GM12892 (cell line): Measurements from ENCODE around the gene TNNT3.

Source experiments
- POLR2A ChIP-seq: IDR thresholded peaks from 2 replicates; pipeline ENCODE4 v1.6.1; 2011; ENCODE audit warnings: low read depth, low read length, control low read depth
- POLR2AphosphoS5 ChIP-seq: IDR thresholded peaks from 2 replicates; pipeline ENCODE4 v1.6.1; 2011; ENCODE audit warnings: low read depth, low read length, control low read depth

- TF ChIP-seq POLR2A = no peak
- TF ChIP-seq POLR2AphosphoS5 = no peak
Observed at GRCh38 chr11:1878137-1879031, 41.1 kb upstream of the TNNT3 start.
